Psoas muscle (tissue), 8 donors: Measurements from ENCODE around the gene OGFOD3. TPM values are rescaled to one million over a fixed set of nuclear protein-coding genes. Genes with fewer than 3 reads are reported as not detected.

Experiments used
- ATAC-seq, 4 donors: fragments of 200-7000 bp; cut with Tn5 transposase; one replicate each; pipeline ENCODE4 v1.9.1; 2020; ENCODE audit warnings: moderate library complexity in 3 of 4, mild to moderate bottlenecking in 2 of 4
- DNase-seq, 2 donors: peaks; one replicate each; pipeline ENCODE4 v3.0.0-alpha.2; 2020
- H3K27ac ChIP-seq: fragments of 200-600 bp; one replicate; pipeline ENCODE4 v1.8.0; 2022
- H3K27me3 ChIP-seq, 3 donors: fragments of 200-600 bp in 1 of 3; one replicate each; pipeline versions ENCODE4 v1.6.1 to v1.8.0; 2013 to 2022; ENCODE audit warnings: low read length in 2 of 3, mild to moderate bottlenecking in 2 of 3, moderate library complexity in 1 of 3; ENCODE audit not compliant: insufficient read depth in 3 of 3
- H3K36me3 ChIP-seq, 2 donors: fragments of 200-600 bp in 1 of 2; one replicate each; pipeline versions ENCODE4 v1.6.1 to v1.8.0; 2013 to 2022; ENCODE audit warnings: low read depth in 1 of 2, mild to moderate bottlenecking in 1 of 2, moderate library complexity in 1 of 2; ENCODE audit not compliant: insufficient read depth in 1 of 2
- H3K4me1 ChIP-seq: fragments of 200-600 bp; one replicate; pipeline ENCODE4 v1.8.0; 2022
- H3K4me3 ChIP-seq: fragments of 200-600 bp; one replicate; pipeline ENCODE4 v1.8.0; 2022; ENCODE audit warnings: mild to moderate bottlenecking
- H3K9me3 ChIP-seq: fragments of 200-600 bp; one replicate; pipeline ENCODE4 v1.8.0; 2022
- WGBS, 3 donors: extraction: QIAGEN DNeasy Blood & Tissue Kit; methylation state at CpG; one replicate each; pipeline versions ENCODE4 v1.1.6 to v1.1.7; 2013; 5-methylcytosine and 5-hydroxymethylcytosine counted together
- intact Hi-C, 2 donors: fragments of 100-400 bp; cut with DNase I; formaldehyde crosslinking; loops; one replicate each; pipeline versions ENCODE4 v1.11.0 to v1.14.2; 2022
- polyA plus RNA-seq, 3 donors: library from polyadenylated mRNA; stranded (reverse); fragments of 200-250 nt; gene quantifications; one replicate each; pipeline ENCODE4 v1.2.3, GENCODE V29; 2013
- total RNA-seq, 4 donors: library from RNA; stranded (reverse); fragmentation: NEBNext Ultra II Directional in 2 of 4; extraction: Animal tissue kit (Norgen Biotek cat#: 25700) in 2 of 4; gene quantifications; one replicate each; pipeline versions ENCODE4 v1.2.1 to v1.2.4, GENCODE V29; 2021 to 2023
- TF ChIP-seq, protein P1 (sequence below): fragments of 200-600 bp; IDR thresholded peaks from one replicate; pipeline ENCODE4 v1.8.0; 2022; ENCODE audit warnings: antibody characterized with exemption
- donor health status: healthy with polysubstance abuse.
- donor health status: DM: no; HTN: no; CAD: no; lungs with moderate emphysema.
- donor health status: Bipolar disorder and iron deficiency.
- donor health status: healthy.
- donor health status: DM: yes; HTN: yes; CAD: no.
- donor health status: DM: no; HTN: no; CAD: no.
- donor health status: DM: no; HTN: no; CAD: no.
- donor health status: DM: yes; HTN: yes; CAD: no.

Gene OGFOD3
- total and polyA plus RNA-seq, 7 donors, result 15.5 to 30.4 (median 26.9) TPM

DNA sequence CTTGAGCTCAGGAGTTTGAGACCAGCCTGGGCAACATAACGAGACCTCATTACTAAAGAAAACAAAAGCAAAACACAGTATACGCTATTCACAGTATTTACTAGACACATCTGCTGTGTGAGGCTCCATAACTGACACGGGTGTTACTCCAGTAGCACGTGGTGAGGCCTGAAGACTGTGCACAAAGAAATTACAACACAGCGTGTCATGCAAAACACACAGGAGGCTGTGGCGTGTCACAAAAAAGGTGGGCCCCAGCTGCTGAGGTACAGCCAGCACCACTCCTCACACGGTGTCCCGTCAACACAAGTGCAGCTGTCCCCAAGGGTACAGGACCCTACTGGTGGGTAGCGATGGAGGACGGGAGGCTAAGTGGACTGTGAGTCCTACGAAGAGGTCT, 29.5 kb upstream of the OGFOD3 start:
- H3K27ac ChIP-seq, result no peak overlapping the region
- 83 to 86% (median 85%) methylated on average over 11 of the region's 11 CpGs for WGBS, 3 donors
- ATAC-seq (no peak), DNase-seq (no peak)
- H3K27me3 ChIP-seq, result no peaks in the 10 kb centered on the region
- peaks cover 11% of the 10 kb centered on the region for H3K4me1 ChIP-seq
- no peaks in the 10 kb centered on the region for H3K9me3 ChIP-seq
- intact Hi-C loops, result no loop called here
- H3K36me3 ChIP-seq, result peaks cover 0 to 24% of the 10 kb centered on the region in 2 donors
- TF ChIP-seq, protein P1, sequence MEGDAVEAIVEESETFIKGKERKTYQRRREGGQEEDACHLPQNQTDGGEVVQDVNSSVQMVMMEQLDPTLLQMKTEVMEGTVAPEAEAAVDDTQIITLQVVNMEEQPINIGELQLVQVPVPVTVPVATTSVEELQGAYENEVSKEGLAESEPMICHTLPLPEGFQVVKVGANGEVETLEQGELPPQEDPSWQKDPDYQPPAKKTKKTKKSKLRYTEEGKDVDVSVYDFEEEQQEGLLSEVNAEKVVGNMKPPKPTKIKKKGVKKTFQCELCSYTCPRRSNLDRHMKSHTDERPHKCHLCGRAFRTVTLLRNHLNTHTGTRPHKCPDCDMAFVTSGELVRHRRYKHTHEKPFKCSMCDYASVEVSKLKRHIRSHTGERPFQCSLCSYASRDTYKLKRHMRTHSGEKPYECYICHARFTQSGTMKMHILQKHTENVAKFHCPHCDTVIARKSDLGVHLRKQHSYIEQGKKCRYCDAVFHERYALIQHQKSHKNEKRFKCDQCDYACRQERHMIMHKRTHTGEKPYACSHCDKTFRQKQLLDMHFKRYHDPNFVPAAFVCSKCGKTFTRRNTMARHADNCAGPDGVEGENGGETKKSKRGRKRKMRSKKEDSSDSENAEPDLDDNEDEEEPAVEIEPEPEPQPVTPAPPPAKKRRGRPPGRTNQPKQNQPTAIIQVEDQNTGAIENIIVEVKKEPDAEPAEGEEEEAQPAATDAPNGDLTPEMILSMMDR, result no peak
- H3K4me3 ChIP-seq, result no peak overlapping the region

DNA sequence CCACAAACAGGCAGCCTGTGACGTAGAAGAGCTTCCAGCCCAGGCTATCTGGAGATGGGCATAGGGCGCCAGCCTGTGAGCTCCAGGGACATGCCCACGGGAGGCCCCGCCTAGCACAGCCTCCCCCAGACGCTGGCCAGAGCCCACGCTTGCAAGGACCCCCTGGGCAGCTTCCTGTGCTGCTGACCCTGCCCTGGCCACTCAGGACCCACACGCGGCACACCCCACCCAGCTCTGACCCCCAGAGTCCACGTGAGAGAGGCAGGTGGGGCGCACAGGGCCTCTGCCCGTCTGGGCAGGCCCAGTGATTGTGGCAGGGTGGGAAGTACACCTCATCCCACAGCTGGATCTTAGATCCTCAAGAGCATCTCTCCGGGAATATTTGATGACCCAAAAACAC, 28.3 kb upstream of the OGFOD3 start:
- TF ChIP-seq, protein P1, result no peak
- Histone ChIP-seq H3K4me3 (no peak overlapping the region), H3K4me1 (peaks cover 9% of the 10 kb centered on the region), H3K36me3 (peaks cover 0 to 36% of the 10 kb centered on the region in 2 donors), H3K9me3 (no peaks in the 10 kb centered on the region), H3K27me3 (no peaks in the 10 kb centered on the region), H3K27ac (no peak overlapping the region)
- intact Hi-C loops, result no loop called here
- DNase-seq, result no peak
- no peak for ATAC-seq
- WGBS, 3 donors, result 83 to 84% (median 84%) methylated on average over 12 of the region's 12 CpGs

DNA sequence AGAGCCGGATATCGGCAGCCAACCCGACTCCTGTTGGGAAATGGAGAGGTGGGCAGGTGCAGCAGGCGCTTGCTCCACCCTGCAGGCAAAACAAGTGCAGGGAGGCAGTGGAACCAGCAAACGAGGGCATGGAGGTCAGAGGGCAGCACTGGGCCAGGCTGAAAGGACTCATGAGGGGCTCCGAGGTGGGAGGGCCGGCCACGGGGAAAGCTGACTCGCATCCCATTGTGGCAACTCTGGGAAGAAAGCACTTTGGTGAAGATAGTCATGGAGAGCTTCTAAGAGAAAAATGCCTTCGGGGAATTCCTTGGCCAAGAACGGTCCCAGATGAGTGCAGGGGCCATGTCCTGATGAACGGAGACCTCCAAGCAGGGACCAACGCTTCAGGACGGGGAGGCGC, 27.7 kb upstream of the OGFOD3 start:
- no peaks in the 10 kb centered on the region for H3K27me3 ChIP-seq
- H3K4me1 ChIP-seq, result peaks cover 7% of the 10 kb centered on the region
- H3K4me3 ChIP-seq, result no peak overlapping the region
- no peak overlapping the region for H3K27ac ChIP-seq
- H3K36me3 ChIP-seq, result peaks cover 0 to 37% of the 10 kb centered on the region in 2 donors
- TF ChIP-seq, protein P1, result no peak
- ATAC-seq, result no peak
- no peaks in the 10 kb centered on the region for H3K9me3 ChIP-seq
- intact Hi-C loops, result no loop called here
- 81 to 88% (median 88%) methylated on average over 15 of the region's 15 CpGs for WGBS, 3 donors
- no peak for DNase-seq

DNA sequence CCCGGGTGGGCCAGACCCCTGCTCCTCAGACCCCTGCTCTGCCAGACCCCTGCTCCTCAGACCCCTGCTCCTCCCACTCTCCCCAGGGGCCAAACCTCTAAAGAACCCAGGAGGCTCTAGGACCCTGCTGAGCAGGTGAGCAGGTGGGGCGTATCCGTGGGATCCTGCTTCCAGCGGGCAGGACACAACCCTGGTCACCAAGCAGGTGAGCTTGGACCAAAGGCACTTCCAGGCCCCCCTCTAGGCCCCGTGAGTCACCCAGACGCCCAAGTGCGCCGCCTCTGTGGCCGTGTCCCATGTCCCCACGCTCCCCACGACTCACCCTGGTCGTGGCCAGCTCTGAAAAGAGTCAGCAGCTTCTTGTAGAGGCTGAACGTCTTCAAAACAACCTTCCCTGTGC, 27.2 kb upstream of the OGFOD3 start:
- Histone ChIP-seq H3K4me3 (no peak overlapping the region), H3K27me3 (no peaks in the 10 kb centered on the region), H3K36me3 (peaks cover 0 to 37% of the 10 kb centered on the region in 2 donors), H3K27ac (no peak overlapping the region), H3K9me3 (no peaks in the 10 kb centered on the region), H3K4me1 (peaks cover 7% of the 10 kb centered on the region)
- TF ChIP-seq, protein P1, result no peak
- DNase-seq (no peak), ATAC-seq (no peak)
- WGBS, 3 donors, result 74 to 90% (median 76%) methylated on average over 12 to 13 of the region's 13 CpGs
- intact Hi-C loops, result no loop called here

DNA sequence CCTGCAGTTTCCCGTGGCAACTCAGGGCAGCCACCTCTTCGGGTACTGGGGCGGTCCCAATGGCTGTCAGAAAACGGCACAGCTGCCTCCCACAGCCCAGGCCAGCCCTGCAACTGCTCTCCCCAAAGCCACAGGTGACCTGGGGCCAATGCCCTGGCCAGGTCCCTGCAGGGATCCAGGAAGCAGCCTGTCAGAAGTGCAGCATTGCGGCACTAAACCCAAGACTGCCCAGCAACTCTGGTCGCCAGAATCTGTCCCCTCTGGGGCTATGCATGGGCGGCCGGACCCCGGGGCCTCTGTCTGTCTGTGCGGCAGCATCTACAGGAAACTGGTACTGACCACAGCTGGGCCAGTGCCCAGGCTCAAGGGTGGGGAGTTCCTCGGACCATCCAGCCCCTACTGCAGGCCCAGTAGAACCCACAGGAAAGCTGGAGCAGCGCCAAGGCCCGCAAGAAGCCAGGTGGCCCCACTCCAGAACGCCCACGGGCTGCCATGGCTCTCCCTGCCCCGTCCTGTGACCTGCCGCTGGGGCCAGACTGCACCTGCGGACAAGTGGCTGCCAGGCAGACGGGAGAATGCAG, 26.6 kb upstream of the OGFOD3 start:
- Histone ChIP-seq H3K36me3 (peaks cover 0 to 42% of the 10 kb centered on the region in 2 donors), H3K4me3 (no peak overlapping the region), H3K27me3 (no peaks in the 10 kb centered on the region), H3K9me3 (no peaks in the 10 kb centered on the region), H3K4me1 (peaks cover 7% of the 10 kb centered on the region), H3K27ac (no peak overlapping the region)
- intact Hi-C loops, result no loop called here
- WGBS, 3 donors, result 51 to 59% (median 53%) methylated on average over 18 to 19 of the region's 19 CpGs
- ATAC-seq (no peak), DNase-seq (no peak)
- TF ChIP-seq, protein P1, result no peak
